Brain microvascular endothelial cell (primary cell): ENCODE results near the gene FAT1.
A peak's percentile ranks its signal among the peaks of the same experiment; 100 is the strongest.

Experiments used
- DNase-seq: peaks from one replicate; pipeline ENCODE4 v3.0.0-alpha.2; 2020
- H3K27ac ChIP-seq: fragments of 250-450 bp; sonication (Bioruptor Pico); 2 replicates; pipeline ENCODE4 v1.5.1; 2020; ENCODE audit warnings: mild to moderate bottlenecking, moderate library complexity
- H3K27me3 ChIP-seq: fragments of 250-450 bp; sonication (Bioruptor Pico); replicated peaks from 2 replicates; pipeline ENCODE4 v1.5.1; 2020; ENCODE audit warnings: mild to moderate bottlenecking
- H3K36me3 ChIP-seq: fragments of 250-450 bp; sonication (Bioruptor Pico); replicated peaks from 2 replicates; pipeline ENCODE4 v1.5.1; 2020; ENCODE audit warnings: mild to moderate bottlenecking
- H3K4me3 ChIP-seq: 2 replicates; pipeline ENCODE4 v1.5.1; 2011; ENCODE audit warnings: low read depth, mild to moderate bottlenecking, control low read depth, low read length, moderate library complexity
- in situ Hi-C: cut with HindIII; loops from 2 replicates; pipeline ENCODE4 v1.10.0; 2017; ENCODE audit warnings: low sequenced_read_pairs, low pct_ligation_motif_present
- TF ChIP-seq, protein P1 (sequence below): IDR thresholded peaks from 2 replicates; pipeline ENCODE4 v1.5.1; 2011; ENCODE audit warnings: low read depth, mild to moderate bottlenecking, moderate library complexity, low read length, control low read depth, inconsistent platforms; ENCODE audit errors: missing control alignments

Gene FAT1

DNA sequence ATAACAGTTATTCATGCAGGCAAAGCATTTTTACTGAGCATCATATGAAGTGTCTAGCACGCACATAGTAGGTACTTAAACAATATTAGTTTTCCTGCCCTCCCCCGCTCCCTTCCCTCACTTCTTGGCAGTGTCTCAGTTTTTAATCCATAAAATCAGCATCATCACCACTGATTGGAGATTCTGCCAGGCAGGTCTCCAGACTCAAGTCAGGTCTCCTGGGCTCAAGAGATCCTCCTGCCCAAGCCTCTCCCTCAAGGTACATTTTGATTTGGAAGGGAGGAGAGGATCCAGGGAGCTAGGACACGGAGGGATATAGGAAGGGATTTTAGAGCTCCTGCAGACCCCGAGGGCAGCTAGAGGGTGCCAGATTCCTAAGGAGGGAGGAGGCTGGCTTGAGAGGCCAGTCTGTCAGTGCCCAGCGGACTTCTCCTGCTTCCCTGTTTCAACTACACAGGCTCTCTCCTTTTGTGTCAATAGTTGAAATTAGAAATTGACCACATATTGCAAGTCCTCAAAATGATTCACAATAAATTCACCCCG lies 4.4 kb upstream of the FAT1 start:
- Histone ChIP-seq H3K4me3 (no peak overlapping the region), H3K27me3 (no peaks in the 10 kb centered on the region), H3K27ac (peak overlapping the region; percentile 30), H3K36me3 (peaks cover 3% of the 10 kb centered on the region)
- TF ChIP-seq, protein P1, sequence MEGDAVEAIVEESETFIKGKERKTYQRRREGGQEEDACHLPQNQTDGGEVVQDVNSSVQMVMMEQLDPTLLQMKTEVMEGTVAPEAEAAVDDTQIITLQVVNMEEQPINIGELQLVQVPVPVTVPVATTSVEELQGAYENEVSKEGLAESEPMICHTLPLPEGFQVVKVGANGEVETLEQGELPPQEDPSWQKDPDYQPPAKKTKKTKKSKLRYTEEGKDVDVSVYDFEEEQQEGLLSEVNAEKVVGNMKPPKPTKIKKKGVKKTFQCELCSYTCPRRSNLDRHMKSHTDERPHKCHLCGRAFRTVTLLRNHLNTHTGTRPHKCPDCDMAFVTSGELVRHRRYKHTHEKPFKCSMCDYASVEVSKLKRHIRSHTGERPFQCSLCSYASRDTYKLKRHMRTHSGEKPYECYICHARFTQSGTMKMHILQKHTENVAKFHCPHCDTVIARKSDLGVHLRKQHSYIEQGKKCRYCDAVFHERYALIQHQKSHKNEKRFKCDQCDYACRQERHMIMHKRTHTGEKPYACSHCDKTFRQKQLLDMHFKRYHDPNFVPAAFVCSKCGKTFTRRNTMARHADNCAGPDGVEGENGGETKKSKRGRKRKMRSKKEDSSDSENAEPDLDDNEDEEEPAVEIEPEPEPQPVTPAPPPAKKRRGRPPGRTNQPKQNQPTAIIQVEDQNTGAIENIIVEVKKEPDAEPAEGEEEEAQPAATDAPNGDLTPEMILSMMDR: peak; percentile 37
- in situ Hi-C loops: loop anchor here (25.0 kb wide), 1 partner anchor 209 kb away; no protein-coding TSS in a partner anchor
- DNase-seq: no peak

DNA sequence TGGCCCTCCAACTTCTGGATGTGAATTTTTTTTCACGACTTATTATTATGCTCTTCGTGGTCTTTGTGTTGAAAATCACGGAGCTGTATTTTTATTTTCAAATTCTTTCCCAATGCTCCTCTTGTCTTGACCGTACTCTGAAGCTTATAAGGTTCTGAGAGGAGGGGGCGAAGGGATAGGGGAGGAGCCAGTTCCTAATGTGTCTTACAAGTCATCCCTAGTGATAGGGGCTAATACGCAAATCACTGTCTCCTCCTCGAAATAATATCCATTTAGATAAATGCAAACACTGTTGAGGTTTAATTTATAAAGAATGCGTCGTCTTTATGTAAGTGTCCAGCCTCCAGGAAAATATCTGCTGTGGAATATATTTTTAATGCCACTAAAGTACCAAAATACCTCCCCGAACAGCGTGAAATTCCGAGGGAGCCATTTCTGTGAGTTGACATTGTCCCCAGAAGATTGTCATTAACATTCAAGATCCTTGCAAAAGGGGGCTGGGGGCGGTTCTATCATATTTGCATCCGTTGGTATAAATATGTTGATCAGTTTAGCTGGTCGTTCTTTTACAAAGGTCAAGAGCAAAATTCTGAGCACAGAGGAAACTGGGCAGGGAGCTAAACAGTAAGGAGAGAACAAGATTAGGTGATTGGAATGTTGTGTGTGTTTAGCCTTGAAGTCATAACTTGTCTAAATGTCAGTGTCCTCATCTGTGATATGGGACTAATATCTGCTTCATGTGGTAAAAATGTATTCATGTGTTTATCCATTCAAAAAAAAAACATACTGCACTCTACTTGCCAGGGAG lies 3.7 kb upstream of the FAT1 start:
- Histone ChIP-seq H3K36me3 (peaks cover 3% of the 10 kb centered on the region), H3K27ac (peak overlapping the region; percentile 96), H3K4me3 (peak overlapping the region; percentile 70), H3K27me3 (no peaks in the 10 kb centered on the region)
- in situ Hi-C loops: loop anchor here (25.0 kb wide), 1 partner anchor 210 kb away; no protein-coding TSS in a partner anchor
- DNase-seq: peak; percentile 38
- TF ChIP-seq, protein P1: no peak

DNA sequence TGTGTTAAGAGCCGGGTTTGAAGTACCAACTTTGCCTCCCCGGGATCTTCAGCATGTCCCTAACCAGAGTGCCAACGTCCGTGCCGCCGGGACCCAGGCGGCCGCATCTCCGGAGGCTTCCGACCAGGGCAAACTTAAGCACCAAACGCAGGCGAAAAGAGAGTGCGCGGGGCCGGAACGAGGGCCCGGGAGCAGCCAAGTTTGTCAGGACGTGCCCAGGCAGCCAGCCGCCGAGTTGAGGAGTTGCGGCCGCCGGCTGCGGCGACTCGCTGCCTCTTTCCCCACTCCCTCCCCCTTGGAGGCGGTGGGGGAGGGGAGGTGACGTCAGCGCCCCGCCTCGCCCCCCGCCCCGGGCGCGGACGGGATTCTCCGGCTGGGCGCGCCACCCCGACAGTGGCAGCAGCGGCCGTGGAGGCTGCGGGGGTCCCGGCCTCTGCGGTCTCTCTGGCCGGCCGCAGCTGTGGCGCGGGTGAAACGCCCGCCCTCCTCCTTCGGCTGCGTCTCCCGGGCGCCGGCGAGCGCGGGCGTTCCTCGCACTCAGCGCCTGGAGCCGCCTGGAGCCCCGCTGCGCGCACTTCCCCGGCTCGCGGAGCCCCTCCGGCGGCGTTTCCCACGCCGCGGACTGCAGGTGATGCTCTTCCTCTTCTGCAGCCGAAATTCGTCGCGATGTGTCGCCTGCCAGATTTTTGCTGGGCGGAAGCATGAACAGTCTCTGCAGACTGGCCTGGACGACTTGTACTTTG lies 2.9 kb upstream of the FAT1 start:
- H3K4me3 ChIP-seq: peak overlapping the region; percentile 70
- H3K27me3 ChIP-seq: no peaks in the 10 kb centered on the region
- TF ChIP-seq, protein P1: no peak
- peak; percentile 79 for DNase-seq
- in situ Hi-C loops: loop anchor here (25.0 kb wide), 1 partner anchor 211 kb away; no protein-coding TSS in a partner anchor
- H3K27ac ChIP-seq: peak overlapping the region; percentile 96
- H3K36me3 ChIP-seq: peaks cover 3% of the 10 kb centered on the region

DNA sequence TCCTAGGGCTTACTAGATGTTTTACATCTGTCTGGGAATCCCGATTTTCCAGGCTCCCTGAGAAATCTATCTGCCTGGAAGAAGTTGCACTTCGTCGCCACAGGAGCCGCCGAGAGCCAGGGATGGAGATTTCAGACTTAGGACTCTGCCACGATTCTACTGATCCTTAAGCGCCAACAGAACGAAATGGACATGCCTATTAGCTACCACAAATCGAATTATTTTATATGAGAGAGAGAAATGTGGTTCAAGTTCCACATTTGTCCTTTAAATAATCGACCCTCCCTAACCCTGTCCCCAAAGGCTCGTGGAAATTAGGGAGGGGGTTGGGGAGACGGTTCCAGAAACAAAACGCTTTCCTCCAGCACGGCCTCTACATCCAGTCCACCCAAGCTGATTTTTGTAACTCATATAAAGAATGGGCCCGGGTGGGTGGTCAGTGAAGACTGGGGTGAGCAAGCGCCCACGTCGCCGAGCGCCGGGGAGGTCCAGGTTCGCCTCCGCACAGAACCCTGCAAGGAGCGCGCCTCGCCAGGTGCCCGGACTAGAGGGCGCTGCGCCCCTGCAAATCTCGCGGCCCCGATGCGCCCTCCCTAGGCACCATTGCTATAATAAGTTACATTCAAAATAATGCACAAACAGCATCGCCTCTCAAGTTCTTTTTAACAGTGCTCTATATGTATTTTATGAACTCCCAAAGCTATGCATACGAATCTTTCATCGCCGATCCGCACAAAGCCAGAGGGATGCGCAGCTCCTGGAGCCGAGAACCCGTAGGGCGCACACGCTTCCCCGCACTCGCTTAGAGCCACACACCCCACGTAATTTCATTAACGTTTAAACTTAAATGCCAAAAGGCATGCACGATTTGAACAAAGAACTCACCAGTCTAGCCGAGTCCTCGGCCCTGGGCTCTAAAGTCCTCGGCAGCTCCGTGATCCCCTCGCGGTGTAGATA lies 2.1 kb upstream of the FAT1 start:
- Histone ChIP-seq H3K27me3 (no peaks in the 10 kb centered on the region), H3K4me3 (peak overlapping the region; percentile 70), H3K27ac (peak overlapping the region; percentile 96), H3K36me3 (peaks cover 3% of the 10 kb centered on the region)
- in situ Hi-C loops: loop anchor here (25.0 kb wide), 1 partner anchor 212 kb away; no protein-coding TSS in a partner anchor
- DNase-seq: peak; percentile 83
- TF ChIP-seq, protein P1: peak; percentile 85
